Measurements from ENCODE around the gene CMIP. TPM values are rescaled to one million over a fixed set of nuclear protein-coding genes. Genes with fewer than 3 reads are reported as not detected.

CMIP gene
- total and polyA plus RNA-seq, 7 donors = 11.0 to 60.3 (median 20.4) TPM

- TF ChIP-seq CTCF (IDR thresholded peaks at IDR 0.05) (no peak), POLR2AphosphoS5 (IDR thresholded peaks at IDR 0.05) (no peak)
- no peak overlapping the region for H3K4me3 ChIP-seq
- no peaks in the 10 kb centered on the region for H3K27me3 ChIP-seq
- H3K27ac ChIP-seq = no peak overlapping the region
- H3K4me1 ChIP-seq = peaks cover 0 to 25% (median 14%) of the 10 kb centered on the region in 4 donors
- intact Hi-C loops (cut with DNase I) = no loop called here
- H3K9me3 ChIP-seq = no peaks in the 10 kb centered on the region
- WGBS, 2 donors = 97 to 98% methylated on average over 6 of the region's 6 CpGs
- H3K36me3 ChIP-seq = no peaks in the 10 kb centered on the region
- DNase-seq = no peak
These were observed 64.8 kb downstream of the CMIP start for GRCh38 chr16:81509404-81509803.

- Histone ChIP-seq H3K4me1 (peaks cover 0 to 21% (median 16%) of the 10 kb centered on the region in 4 donors), H3K27ac (no peak overlapping the region), H3K4me3 (no peak overlapping the region), H3K9me3 (no peaks in the 10 kb centered on the region), H3K27me3 (no peaks in the 10 kb centered on the region), H3K36me3 (no peaks in the 10 kb centered on the region)
- 86 to 87% methylated on average over 10 of the region's 10 CpGs for WGBS, 2 donors
- no peak for DNase-seq
- intact Hi-C loops (cut with DNase I) = no loop called here
- TF ChIP-seq CTCF (IDR thresholded peaks at IDR 0.05) (no peak), EP300 (IDR thresholded peaks at IDR 0.05) (no peak), POLR2A (IDR thresholded peaks at IDR 0.05) (no peak), POLR2AphosphoS5 (IDR thresholded peaks at IDR 0.05) (no peak)
These were observed 65.4 kb downstream of the CMIP start for GRCh38 chr16:81510016-81510415.

GRCh38 chr16:81511371-81511770, 66.8 kb downstream of the CMIP start:
- Histone ChIP-seq H3K4me3 (no peak overlapping the region), H3K36me3 (no peaks in the 10 kb centered on the region), H3K27me3 (no peaks in the 10 kb centered on the region), H3K9me3 (no peaks in the 10 kb centered on the region), H3K4me1 (peaks cover 0 to 20% (median 13%) of the 10 kb centered on the region in 4 donors), H3K27ac (no peak overlapping the region)
- intact Hi-C loops (cut with DNase I) = no loop called here
- TF ChIP-seq POLR2A (IDR thresholded peaks at IDR 0.05) (no peak), CTCF (IDR thresholded peaks at IDR 0.05) (no peak), POLR2AphosphoS5 (IDR thresholded peaks at IDR 0.05) (no peak)
- 61 to 84% methylated on average over 5 of the region's 5 CpGs for WGBS, 2 donors
- no peak for DNase-seq

- peak; percentile 81 for DNase-seq
- Histone ChIP-seq H3K4me1 (peaks cover 0 to 20% (median 16%) of the 10 kb centered on the region in 4 donors), H3K36me3 (no peaks in the 10 kb centered on the region), H3K4me3 (no peak overlapping the region), H3K9me3 (no peaks in the 10 kb centered on the region), H3K27ac (peak overlapping the region in 3 of 4 donors; percentile 3 to 54 (median 49)), H3K27me3 (no peaks in the 10 kb centered on the region)
- WGBS, 2 donors = 58 to 69% methylated on average over 21 of the region's 21 CpGs
- intact Hi-C loops (cut with DNase I) = no loop called here
- TF ChIP-seq CTCF (IDR thresholded peaks at IDR 0.05) (no peak), EP300 (IDR thresholded peaks at IDR 0.05) (no peak), POLR2A (IDR thresholded peaks at IDR 0.05) (no peak), POLR2AphosphoS5 (IDR thresholded peaks at IDR 0.05) (no peak)
These were observed 68.8 kb downstream of the CMIP start for GRCh38 chr16:81513204-81514040.

Measured in sigmoid colon (tissue), 7 donors.